CD4-positive, alpha-beta T cell treated with Interleukin-15 for 4 hours (primary cell): Measurements from ENCODE around the gene DSTN.

ENCODE experiments used
- DNase-seq: peaks from one replicate; pipeline ENCODE4 v3.0.0-alpha.2; 2020; ENCODE audit warnings: low spot score

DSTN gene

DNA sequence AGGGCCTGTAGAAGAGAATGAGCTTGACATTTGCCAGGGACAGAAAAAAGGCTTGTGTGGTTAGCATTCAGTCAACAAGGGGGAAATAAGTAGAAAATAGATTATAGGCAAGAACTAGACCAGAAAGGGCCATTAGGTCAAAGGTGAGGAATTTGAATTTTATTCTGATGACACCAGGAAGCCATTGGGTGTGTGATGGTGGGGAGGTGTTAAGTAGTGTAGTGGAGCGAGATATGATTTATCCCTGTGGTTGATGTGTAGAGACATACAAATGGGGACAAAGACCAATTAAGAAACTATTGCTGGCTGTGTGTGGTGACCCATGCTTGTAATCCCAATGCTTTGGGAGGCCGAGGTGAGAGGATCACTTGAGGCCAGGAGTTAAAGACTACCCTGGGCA lies 11.0 kb downstream of the DSTN start:
- no peak for DNase-seq

DNA sequence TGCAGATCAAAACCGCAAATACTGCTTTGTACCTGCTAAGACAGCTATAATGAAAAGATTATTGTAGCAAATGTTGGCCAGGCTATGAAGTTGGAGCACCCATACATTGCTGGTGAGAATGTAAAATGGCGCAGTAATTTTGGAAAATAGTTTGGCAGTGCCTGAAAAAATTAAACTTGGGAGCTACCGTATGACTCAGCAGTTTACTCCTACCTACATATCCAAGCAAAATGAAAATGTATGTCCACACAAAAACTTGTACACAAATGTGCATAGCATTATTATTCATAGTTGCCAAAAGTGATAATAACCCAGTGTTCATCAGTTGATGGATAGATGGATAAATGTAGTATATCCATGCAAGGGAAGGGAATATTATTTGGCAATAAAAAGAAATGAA lies 13.3 kb downstream of the DSTN start:
- no peak for DNase-seq

GRCh38 chr20:17584689-17585088 lies 14.8 kb downstream of the DSTN start:
- no peak for DNase-seq

GRCh38 chr20:17586250-17586649 lies 16.4 kb downstream of the DSTN start:
- DNase-seq, result no peak

DNA sequence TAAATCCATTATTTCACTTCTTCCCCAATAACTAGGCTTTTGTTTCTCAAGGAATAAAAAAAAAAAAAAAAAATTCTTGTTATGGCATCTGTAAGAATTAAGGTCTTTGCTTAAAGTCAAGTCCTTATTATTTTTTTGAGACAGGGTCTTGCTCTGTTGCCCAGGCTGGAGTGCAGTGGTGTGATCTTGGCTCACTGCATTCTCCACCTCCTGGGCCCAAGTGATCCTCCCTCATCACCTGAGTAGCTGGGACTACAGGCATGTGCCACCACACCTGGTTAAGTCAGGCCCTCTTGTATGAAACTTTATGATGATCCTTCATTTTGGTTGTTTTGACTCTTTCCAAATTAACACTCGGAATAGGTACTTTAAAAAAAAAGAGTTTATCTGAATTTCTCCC lies 17.3 kb downstream of the DSTN start:
- no peak for DNase-seq

- no peak for DNase-seq
Observed at GRCh38 chr20:17587824-17588223, 17.9 kb downstream of the DSTN start.

GRCh38 chr20:17589161-17589834 lies 19.4 kb downstream of the DSTN start:
- no peak for DNase-seq

GRCh38 chr20:17590245-17590644 lies 20.4 kb downstream of the DSTN start:
- DNase-seq, result no peak

GRCh38 chr20:17593902-17594301 lies 24.0 kb downstream of the DSTN start:
- no peak for DNase-seq

GRCh38 chr20:17594443-17594842 lies 24.6 kb downstream of the DSTN start:
- DNase-seq, result no peak

DNA sequence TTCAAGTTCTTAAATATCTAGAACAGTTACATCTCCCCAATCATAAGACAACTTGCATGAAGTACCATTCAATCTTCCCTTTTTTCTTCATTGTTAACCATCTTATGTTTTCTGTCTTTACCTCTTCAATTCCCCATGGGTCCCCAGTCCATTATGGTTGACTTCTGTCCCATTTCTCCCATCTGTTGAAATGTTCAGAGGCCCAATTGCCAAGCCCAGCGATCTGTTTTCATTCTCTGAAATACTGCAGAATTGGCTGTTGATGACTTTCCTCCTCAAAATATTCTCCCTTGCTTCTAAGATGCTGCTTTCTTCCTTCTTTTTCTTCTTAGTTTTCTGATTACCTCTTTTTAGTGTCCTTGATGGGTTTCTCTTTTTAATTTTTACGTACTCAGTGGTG lies 26.0 kb downstream of the DSTN start:
- no peak for DNase-seq

- no peak for DNase-seq
Observed at GRCh38 chr20:17598013-17598550, 28.2 kb downstream of the DSTN start.

DNA sequence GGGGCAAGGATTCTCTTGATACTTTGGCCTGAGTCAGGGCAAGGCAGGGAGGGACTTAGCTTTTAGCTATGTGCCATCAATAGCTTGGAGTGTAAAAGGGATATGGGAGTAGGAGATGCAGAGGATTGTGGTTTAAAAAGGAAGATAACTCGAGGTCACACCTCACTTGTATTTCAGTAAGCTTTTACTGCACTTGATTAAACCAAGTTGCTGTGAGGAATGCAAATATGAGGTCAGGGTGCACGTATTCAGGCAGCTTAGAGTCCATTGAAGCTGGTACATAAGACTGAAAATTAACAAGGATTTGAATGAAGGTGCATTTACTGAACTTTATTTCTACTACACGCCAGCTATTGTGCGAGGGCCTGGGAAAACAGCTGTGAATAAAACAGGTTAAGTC lies 32.1 kb downstream of the DSTN start:
- no peak for DNase-seq

- DNase-seq, result no peak
Observed at GRCh38 chr20:17602493-17602892, 32.6 kb downstream of the DSTN start.

DNA sequence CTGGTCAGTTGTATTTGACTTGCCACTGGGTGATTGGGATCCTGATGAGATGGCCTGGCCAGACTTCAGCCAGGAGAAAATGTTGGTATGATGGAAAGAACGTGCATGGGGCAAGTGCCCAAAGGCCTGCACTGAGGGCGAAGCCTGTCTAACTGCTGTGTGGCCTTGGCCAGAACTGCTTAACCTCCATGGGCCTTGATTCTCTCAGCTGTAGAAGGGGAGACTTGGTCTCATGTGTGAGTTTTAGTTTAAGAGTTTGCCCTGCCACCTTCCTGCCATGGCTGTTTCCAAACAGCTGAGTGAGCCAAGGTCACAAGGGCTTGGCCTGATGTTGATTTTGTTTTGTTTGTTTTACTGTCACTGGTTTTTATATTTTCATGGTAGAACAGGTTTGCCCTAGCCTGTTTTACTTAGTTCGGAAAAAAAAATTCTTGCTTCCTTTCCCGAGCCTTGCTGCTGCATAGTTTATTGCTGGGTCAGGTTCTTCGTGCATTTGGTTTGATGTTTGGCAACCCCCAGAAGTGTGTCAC lies 35.3 kb downstream of the DSTN start:
- DNase-seq, result no peak

- no peak for DNase-seq
Observed at GRCh38 chr20:17606001-17606400, 36.1 kb downstream of the DSTN start.

DNA sequence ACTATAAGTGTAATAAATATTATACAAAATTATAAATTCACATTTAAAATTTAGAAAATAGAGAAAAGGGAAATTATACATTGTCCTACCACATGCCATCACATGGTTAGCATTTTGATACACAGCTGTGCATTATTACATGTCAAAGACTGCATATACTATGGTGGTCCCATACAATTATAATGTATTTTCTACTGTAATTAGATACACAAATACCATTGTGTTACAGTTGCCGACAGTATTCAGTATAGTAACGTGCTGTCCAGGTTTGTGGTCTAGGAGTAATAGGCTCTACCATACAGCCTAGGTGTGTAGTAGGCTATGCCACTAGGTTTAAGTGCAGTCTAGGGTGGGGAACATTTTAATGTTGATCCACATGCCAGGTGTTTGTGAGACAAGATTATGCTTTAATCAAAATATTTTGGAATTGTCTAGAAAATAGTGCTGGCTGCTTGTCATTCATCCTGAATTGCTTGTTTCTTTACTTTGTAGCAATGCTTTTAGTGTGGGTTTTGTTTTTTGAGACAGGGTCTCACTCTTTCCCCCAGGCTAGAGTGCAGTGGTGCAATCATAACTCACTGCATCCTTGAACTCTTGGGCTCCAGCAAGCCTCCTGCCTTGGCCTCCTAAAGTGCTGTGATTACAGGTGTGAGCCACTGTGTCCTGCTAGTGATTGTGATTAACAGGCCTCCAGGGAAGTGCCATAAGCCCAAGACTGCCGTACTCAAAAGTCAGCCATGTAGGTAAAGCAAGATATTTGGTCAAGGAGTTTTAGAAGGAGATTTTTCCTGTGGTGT lies 39.0 kb downstream of the DSTN start:
- DNase-seq, result no peak

DNA sequence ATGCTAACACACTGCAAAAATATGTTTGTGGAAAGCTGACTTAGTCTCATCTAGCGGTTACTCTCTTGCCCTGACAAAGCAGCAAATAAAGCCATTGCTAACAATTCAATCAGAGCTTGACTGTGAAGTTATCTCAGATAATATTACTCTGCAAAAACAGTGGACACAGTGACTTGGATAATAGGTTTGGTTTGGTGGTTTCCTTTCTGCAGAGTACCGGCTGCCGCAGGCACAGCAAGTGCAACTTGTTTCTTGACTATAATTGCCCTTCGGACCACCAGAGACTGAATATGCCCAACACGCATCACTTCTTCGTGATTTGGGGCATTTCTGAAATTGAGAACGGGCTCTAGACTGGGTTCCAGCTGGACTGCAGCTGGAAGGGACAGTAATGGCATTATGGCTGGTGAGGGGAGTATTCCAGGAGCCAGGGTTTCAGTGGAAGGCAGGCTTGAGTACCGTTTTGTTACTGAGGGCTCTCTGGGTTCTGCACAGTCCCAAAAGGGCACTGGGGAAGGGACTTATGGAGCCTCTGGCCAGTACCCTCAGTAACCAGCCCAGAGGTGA lies 40.0 kb downstream of the DSTN start:
- DNase-seq, result no peak

DNA sequence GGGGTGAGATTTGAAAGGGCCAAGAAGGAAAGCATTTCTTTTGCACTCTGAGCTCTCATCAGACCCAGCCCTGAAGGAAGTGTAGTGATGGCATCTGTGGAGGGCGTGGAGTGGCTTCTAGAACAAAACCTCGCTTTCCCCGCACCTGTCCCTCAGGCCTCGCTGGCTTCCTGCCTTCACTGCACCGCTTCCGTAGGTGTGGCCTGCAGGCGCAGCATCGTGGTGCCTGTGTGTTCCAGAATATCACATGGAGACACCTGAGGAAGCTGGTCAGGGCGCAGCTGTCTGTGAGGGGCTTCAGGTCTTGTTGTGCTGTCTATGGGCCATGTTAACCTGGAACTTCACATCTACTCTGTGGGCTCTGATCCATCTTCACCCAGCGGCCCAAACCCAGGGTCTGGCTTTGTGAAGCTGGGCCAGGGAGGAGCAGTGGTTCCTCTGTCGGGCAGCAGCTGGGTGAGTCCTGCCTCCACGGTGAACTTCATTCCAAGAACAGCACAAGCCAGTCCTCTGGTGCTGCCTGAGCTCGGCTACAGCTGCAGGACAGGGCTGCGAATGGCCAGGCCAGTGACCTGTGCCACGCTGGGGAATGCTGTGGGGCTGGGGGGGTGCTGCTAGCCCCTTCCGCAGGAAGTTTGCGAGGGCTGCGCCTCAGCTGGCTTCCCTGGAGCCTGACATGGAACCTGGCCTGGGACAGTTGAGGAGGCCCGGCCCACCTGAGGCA lies 40.9 kb downstream of the DSTN start:
- DNase-seq, result peak; percentile 66

- no peak for DNase-seq
Observed at GRCh38 chr20:17611290-17611539, 41.3 kb downstream of the DSTN start.

DNA sequence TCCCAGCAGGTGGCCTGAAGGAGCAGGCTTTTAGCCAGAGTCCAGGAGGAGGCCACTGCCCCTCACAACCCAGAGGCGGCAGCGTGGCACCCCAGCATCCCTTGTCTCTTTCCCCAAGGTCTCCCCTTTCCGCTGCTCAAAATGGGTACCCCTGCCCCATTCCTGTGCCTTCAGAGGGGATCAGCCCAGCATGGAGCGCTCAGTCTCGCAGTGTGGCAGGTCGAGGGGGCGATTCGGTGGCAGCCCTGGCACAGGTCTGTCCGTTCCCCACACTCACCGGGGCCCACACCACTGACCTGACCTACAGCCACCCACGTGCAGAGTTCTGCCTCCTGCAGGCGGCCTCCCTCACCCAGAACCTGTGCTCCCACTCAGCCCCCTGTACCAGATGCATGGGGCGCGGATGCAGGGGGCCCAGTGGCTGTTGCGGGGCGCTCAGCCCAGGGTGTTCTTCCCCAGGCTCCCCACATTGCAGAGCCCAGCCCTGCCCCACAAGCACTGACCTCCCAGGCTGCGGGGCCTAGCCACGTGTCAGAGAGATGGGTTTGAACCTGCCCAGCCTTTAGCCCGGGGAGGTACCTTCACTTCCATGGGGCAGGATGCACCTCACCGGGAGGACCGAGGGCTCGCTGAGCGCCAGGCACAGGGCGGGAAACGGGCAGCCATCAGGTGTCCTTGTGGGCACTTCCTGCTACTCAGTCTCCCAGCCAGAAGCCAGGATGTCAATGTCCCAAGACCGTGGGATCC lies 41.8 kb downstream of the DSTN start:
- DNase-seq, result no peak
